ENCODE measurements around the gene C1D.
"Not testable (repeated sequence)": the region's sequence is repeated elsewhere in the genome, so short reads cannot be mapped to it uniquely, and the experiment has no call there.

C1D gene

GRCh38 chr2:67996772-67997527 lies 65.9 kb downstream of the C1D start:
- H3K27me3 Mint-ChIP-seq: peaks cover 11% of the 10 kb centered on the region

GRCh38 chr2:67994716-67995115 lies 68.1 kb downstream of the C1D start:
- Mint-ChIP-seq H3K9me3 (peaks cover 0 to 4% of the 10 kb centered on the region in 2 donors), H3K27me3 (peaks cover 14% of the 10 kb centered on the region), H3K4me1 (peaks cover 5% of the 10 kb centered on the region), H3K4me3 (no peak overlapping the region), H3K27ac (no peak overlapping the region)
- no peak for ATAC-seq
- no peak for DNase-seq

More at GRCh38 chr2:67996772-67997527, 65.9 kb downstream of the C1D start:
- DNase-seq: no peak
- ATAC-seq: no peak
- no peak overlapping the region for H3K27ac Mint-ChIP-seq
- no peak overlapping the region for H3K4me3 Mint-ChIP-seq
- no peaks in the 10 kb centered on the region for H3K4me1 Mint-ChIP-seq
- peaks cover 0 to 4% of the 10 kb centered on the region in 2 donors for H3K9me3 Mint-ChIP-seq

GRCh38 chr2:67994069-67994468 lies 68.7 kb downstream of the C1D start:
- not testable (repeated sequence) for H3K4me1 Mint-ChIP-seq, ATAC-seq, H3K27ac Mint-ChIP-seq, H3K9me3 Mint-ChIP-seq, DNase-seq, H3K4me3 Mint-ChIP-seq
- H3K27me3 Mint-ChIP-seq: peaks cover 14% of the 10 kb centered on the region

- H3K4me1 Mint-ChIP-seq: peaks cover 5% of the 10 kb centered on the region
- DNase-seq: no peak
- peaks cover 0 to 4% of the 10 kb centered on the region in 2 donors for H3K9me3 Mint-ChIP-seq
- no peak overlapping the region for H3K4me3 Mint-ChIP-seq
- no peak for ATAC-seq
- H3K27me3 Mint-ChIP-seq: peaks cover 14% of the 10 kb centered on the region
- H3K27ac Mint-ChIP-seq: no peak overlapping the region
Observed at GRCh38 chr2:67993329-67993728, 69.5 kb downstream of the C1D start.

- Mint-ChIP-seq H3K4me1 (peaks cover 5% of the 10 kb centered on the region), H3K4me3 (no peak overlapping the region), H3K27me3 (peaks cover 14% of the 10 kb centered on the region), H3K27ac (peak overlapping the region in 1 of 2 donors; percentile 56), H3K9me3 (peaks cover 0 to 4% of the 10 kb centered on the region in 2 donors)
- ATAC-seq (no peak), DNase-seq (no peak)
Observed at GRCh38 chr2:67991456-67991855, 71.3 kb downstream of the C1D start.
